ENCODE results near the gene RUNDC1.
A peak's percentile ranks its signal among the peaks of the same experiment; 100 is the strongest.

The RUNDC1 gene

DNA sequence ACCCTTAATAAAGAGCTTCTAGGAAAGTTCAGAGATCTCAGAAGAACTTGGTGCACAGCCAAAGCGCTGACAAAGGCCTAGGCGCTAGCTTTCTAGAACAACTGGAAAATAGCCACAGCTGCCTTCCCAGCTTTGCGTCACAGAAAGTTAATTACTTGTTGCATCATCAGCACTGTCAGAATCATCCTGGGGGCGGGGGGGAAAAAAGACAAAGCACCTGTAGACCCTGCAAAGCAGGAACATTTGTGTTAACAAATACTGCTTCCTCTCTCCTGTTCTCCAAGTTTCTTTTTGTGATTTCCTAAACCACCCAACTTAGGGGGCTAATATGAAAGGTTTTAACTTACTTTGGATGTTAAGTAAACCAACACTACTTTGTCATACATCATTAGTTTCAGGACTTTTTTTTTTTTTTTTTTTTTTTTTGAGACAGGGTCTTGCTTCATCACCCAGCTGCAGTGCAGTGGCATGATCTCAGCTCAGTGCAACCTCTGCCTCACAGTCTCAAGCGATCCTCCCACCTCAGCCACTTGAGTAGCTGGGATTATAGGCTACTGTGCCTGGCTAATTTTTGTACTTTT, 11.3 kb upstream of the RUNDC1 start (continued):
- TF ChIP-seq, protein P1, sequence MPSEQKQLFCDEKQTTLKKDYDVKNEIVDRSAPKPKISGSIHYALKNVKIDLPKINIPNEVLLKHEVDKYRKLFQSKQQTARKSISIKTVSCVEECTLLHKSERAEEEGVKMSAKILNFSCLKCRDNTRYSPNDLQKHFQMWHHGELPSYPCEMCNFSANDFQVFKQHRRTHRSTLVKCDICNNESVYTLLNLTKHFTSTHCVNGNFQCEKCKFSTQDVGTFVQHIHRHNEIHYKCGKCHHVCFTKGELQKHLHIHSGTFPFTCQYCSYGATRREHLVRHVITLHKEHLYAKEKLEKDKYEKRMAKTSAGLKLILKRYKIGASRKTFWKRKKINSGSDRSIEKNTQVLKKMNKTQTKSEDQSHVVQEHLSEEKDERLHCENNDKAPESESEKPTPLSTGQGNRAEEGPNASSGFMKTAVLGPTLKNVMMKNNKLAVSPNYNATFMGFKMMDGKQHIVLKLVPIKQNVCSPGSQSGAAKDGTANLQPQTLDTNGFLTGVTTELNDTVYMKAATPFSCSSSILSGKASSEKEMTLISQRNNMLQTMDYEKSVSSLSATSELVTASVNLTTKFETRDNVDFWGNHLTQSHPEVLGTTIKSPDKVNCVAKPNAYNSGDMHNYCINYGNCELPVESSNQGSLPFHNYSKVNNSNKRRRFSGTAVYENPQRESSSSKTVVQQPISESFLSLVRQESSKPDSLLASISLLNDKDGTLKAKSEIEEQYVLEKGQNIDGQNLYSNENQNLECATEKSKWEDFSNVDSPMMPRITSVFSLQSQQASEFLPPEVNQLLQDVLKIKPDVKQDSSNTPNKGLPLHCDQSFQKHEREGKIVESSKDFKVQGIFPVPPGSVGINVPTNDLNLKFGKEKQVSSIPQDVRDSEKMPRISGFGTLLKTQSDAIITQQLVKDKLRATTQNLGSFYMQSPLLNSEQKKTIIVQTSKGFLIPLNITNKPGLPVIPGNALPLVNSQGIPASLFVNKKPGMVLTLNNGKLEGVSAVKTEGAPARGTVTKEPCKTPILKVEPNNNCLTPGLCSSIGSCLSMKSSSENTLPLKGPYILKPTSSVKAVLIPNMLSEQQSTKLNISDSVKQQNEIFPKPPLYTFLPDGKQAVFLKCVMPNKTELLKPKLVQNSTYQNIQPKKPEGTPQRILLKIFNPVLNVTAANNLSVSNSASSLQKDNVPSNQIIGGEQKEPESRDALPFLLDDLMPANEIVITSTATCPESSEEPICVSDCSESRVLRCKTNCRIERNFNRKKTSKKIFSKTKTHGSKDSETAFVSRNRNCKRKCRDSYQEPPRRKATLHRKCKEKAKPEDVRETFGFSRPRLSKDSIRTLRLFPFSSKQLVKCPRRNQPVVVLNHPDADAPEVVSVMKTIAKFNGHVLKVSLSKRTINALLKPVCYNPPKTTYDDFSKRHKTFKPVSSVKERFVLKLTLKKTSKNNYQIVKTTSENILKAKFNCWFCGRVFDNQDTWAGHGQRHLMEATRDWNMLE (tag by site-specific recombination; conservative IDR thresholded peaks at IDR 0.05; ENCODE audit: low read depth): no peak
- TF ChIP-seq, protein P2, sequence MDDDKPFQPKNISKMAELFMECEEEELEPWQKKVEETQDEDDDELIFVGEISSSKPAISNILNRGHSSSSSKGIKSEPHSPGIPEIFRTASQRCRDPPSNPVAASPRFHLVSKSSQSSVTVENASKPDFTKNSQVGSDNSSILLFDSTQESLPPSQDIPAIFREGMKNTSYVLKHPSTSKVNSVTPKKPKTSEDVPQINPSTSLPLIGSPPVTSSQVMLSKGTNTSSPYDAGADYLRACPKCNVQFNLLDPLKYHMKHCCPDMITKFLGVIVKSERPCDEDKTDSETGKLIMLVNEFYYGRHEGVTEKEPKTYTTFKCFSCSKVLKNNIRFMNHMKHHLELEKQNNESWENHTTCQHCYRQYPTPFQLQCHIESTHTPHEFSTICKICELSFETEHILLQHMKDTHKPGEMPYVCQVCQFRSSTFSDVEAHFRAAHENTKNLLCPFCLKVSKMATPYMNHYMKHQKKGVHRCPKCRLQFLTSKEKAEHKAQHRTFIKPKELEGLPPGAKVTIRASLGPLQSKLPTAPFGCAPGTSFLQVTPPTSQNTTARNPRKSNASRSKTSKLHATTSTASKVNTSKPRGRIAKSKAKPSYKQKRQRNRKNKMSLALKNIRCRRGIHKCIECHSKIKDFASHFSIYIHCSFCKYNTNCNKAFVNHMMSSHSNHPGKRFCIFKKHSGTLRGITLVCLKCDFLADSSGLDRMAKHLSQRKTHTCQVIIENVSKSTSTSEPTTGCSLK (tag by site-specific recombination; IDR thresholded peaks at IDR 0.05): no peak
- no peak for TF ChIP-seq ZBTB1 (tag by site-specific recombination; IDR thresholded peaks at IDR 0.05)
- TF ChIP-seq ZNF792 (tag by site-specific recombination; IDR thresholded peaks at IDR 0.05): no peak
- no peak for TF ChIP-seq ZNF354C (tag by site-specific recombination; IDR thresholded peaks at IDR 0.05; ENCODE audit: borderline replicate concordance, low read depth)
- TF ChIP-seq ZNF830 (tag by site-specific recombination; IDR thresholded peaks at IDR 0.05; ENCODE audit: low read depth): no peak
- TF ChIP-seq TCF7L2 (IDR thresholded peaks at IDR 0.05; ENCODE audit: borderline replicate concordance, low read depth, low read length): no peak
- TF ChIP-seq, protein P3, sequence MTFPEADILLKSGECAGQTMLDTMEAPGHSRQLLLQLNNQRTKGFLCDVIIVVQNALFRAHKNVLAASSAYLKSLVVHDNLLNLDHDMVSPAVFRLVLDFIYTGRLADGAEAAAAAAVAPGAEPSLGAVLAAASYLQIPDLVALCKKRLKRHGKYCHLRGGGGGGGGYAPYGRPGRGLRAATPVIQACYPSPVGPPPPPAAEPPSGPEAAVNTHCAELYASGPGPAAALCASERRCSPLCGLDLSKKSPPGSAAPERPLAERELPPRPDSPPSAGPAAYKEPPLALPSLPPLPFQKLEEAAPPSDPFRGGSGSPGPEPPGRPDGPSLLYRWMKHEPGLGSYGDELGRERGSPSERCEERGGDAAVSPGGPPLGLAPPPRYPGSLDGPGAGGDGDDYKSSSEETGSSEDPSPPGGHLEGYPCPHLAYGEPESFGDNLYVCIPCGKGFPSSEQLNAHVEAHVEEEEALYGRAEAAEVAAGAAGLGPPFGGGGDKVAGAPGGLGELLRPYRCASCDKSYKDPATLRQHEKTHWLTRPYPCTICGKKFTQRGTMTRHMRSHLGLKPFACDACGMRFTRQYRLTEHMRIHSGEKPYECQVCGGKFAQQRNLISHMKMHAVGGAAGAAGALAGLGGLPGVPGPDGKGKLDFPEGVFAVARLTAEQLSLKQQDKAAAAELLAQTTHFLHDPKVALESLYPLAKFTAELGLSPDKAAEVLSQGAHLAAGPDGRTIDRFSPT (tag by site-specific recombination; IDR thresholded peaks at IDR 0.05): no peak
- TF ChIP-seq ZNF335 (tag by site-specific recombination; conservative IDR thresholded peaks at IDR 0.05): peak; percentile 54
- TF ChIP-seq, protein P4, sequence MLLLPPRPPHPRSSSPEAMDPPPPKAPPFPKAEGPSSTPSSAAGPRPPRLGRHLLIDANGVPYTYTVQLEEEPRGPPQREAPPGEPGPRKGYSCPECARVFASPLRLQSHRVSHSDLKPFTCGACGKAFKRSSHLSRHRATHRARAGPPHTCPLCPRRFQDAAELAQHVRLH (tag by site-specific recombination; IDR thresholded peaks at IDR 0.05): no peak
- no peak for TF ChIP-seq ZNF747 (tag by site-specific recombination; IDR thresholded peaks at IDR 0.05)
- no peak for TF ChIP-seq ZNF654 (tag by site-specific recombination; IDR thresholded peaks at IDR 0.05; ENCODE audit: low read depth)
- no peak for TF ChIP-seq GLI2 (tag by site-specific recombination; IDR thresholded peaks at IDR 0.05; ENCODE audit: borderline replicate concordance, low read depth)
- TF ChIP-seq, protein P5, sequence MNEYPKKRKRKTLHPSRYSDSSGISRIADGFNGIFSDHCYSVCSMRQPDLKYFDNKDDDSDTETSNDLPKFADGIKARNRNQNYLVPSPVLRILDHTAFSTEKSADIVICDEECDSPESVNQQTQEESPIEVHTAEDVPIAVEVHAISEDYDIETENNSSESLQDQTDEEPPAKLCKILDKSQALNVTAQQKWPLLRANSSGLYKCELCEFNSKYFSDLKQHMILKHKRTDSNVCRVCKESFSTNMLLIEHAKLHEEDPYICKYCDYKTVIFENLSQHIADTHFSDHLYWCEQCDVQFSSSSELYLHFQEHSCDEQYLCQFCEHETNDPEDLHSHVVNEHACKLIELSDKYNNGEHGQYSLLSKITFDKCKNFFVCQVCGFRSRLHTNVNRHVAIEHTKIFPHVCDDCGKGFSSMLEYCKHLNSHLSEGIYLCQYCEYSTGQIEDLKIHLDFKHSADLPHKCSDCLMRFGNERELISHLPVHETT (tag by site-specific recombination; IDR thresholded peaks at IDR 0.05): peak; percentile 73
- no peak for TF ChIP-seq ZNF114 (tag by site-specific recombination; IDR thresholded peaks at IDR 0.05)
- no peak for TF ChIP-seq ZNF777 (tag by site-specific recombination; IDR thresholded peaks at IDR 0.05; ENCODE audit: borderline replicate concordance)
- TF ChIP-seq, protein P6, sequence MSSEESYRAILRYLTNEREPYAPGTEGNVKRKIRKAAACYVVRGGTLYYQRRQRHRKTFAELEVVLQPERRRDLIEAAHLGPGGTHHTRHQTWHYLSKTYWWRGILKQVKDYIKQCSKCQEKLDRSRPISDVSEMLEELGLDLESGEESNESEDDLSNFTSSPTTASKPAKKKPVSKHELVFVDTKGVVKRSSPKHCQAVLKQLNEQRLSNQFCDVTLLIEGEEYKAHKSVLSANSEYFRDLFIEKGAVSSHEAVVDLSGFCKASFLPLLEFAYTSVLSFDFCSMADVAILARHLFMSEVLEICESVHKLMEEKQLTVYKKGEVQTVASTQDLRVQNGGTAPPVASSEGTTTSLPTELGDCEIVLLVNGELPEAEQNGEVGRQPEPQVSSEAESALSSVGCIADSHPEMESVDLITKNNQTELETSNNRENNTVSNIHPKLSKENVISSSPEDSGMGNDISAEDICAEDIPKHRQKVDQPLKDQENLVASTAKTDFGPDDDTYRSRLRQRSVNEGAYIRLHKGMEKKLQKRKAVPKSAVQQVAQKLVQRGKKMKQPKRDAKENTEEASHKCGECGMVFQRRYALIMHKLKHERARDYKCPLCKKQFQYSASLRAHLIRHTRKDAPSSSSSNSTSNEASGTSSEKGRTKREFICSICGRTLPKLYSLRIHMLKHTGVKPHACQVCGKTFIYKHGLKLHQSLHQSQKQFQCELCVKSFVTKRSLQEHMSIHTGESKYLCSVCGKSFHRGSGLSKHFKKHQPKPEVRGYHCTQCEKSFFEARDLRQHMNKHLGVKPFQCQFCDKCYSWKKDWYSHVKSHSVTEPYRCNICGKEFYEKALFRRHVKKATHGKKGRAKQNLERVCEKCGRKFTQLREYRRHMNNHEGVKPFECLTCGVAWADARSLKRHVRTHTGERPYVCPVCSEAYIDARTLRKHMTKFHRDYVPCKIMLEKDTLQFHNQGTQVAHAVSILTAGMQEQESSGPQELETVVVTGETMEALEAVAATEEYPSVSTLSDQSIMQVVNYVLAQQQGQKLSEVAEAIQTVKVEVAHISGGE (tag by site-specific recombination; conservative IDR thresholded peaks at IDR 0.05; ENCODE audit: low read depth): no peak
- TF ChIP-seq ZNF510 (tag by site-specific recombination; IDR thresholded peaks at IDR 0.05; ENCODE audit: insufficient replicate concordance): no peak
- TF ChIP-seq, protein P7, sequence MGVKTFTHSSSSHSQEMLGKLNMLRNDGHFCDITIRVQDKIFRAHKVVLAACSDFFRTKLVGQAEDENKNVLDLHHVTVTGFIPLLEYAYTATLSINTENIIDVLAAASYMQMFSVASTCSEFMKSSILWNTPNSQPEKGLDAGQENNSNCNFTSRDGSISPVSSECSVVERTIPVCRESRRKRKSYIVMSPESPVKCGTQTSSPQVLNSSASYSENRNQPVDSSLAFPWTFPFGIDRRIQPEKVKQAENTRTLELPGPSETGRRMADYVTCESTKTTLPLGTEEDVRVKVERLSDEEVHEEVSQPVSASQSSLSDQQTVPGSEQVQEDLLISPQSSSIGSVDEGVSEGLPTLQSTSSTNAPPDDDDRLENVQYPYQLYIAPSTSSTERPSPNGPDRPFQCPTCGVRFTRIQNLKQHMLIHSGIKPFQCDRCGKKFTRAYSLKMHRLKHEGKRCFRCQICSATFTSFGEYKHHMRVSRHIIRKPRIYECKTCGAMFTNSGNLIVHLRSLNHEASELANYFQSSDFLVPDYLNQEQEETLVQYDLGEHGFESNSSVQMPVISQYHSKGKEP (tag by site-specific recombination; IDR thresholded peaks at IDR 0.05): no peak
- no peak for TF ChIP-seq ZNF549 (tag by site-specific recombination; IDR thresholded peaks at IDR 0.05)
- no peak for TF ChIP-seq ZNF112 (tag by site-specific recombination; IDR thresholded peaks at IDR 0.05)
- TF ChIP-seq HOXA7 (CRISPR knock-in tag; IDR thresholded peaks at IDR 0.05; ENCODE audit: borderline replicate concordance): no peak
- TF ChIP-seq ZNF529 (tag by site-specific recombination; IDR thresholded peaks at IDR 0.05; ENCODE audit: insufficient replicate concordance): no peak

Data from HEK293 (cell line).